Activated CD4-positive, alpha-beta T cell treated with anti-CD3 and anti-CD28 coated beads, Interleukin-2, Interleukin-4, amounts not matched to agents 100 ng/mL and 50 ng/mL, durations not matched to agents 16 hours and 8 hours (primary cell): ENCODE measurements around the gene FGFR2.
A peak's percentile ranks its signal among the peaks of the same experiment; 100 is the strongest.
"Not testable (repeated sequence)": the region's sequence is repeated elsewhere in the genome, so short reads cannot be mapped to it uniquely, and the experiment has no call there.

Experiments
- DNase-seq: peaks from one replicate; pipeline ENCODE4 v3.0.0-alpha.2; 2020; ENCODE audit warnings: low spot score

FGFR2 gene

GRCh38 chr10:121524157-121524817, 74.0 kb downstream of the FGFR2 start:
- no peak for DNase-seq

- DNase-seq = no peak
These were observed 75.4 kb downstream of the FGFR2 start for GRCh38 chr10:121522831-121523230.

DNA sequence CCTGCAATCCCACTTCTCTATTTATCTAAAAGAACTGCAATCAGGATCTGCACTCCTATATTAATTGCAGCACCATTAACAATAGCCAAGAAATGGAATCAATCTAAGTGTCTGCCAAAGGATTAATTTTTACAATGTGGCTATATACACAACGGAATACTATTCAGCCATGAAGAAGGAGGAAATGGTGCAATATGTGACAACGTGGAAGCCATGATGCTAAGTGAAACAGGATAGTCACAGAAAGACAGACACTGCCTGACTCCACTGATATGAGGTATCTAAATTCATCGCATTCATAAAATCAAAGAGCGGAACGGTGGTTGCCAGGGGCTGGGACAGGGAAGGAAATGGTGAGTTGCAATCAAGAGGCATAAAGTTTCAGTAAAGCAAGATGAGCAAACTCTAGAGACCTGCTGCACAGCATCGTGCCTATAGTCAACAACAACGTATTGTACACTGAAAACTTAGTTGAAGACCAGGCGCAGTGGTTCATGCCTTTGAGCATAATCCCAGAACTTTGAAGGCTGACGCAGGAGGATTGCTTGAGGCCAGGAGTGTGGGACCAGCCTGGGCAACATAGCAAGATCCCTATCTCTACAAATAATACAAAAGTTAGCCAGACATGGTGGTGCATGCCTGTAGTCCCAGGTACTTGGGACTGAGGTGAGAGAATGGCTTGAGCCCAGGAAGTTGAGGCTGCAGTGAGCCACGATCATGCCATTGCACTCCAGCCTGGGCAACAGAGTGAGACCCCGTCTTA, 76.3 kb downstream of the FGFR2 start:
- DNase-seq = no peak

DNA sequence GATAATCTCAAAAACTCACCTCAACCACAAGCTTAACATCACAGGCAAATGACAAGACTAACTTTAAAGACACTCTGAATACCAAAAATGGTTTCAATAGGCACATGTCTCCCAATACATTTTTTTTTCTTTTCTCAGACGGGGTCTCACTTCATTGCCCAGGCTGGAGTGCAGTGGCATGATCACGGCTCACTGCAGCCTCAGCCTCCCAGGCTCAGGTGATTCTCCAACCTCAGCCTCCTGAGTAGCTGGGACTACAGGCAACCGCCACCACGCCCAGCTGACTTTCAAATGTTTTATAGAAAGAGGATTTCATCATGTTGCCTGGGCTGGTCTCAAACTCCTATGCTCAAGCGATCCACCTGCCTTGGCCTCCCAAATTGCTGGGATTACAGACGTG, 77.7 kb downstream of the FGFR2 start:
- not testable (repeated sequence) for DNase-seq

GRCh38 chr10:121519901-121520493, 78.2 kb downstream of the FGFR2 start:
- DNase-seq = no peak

DNA sequence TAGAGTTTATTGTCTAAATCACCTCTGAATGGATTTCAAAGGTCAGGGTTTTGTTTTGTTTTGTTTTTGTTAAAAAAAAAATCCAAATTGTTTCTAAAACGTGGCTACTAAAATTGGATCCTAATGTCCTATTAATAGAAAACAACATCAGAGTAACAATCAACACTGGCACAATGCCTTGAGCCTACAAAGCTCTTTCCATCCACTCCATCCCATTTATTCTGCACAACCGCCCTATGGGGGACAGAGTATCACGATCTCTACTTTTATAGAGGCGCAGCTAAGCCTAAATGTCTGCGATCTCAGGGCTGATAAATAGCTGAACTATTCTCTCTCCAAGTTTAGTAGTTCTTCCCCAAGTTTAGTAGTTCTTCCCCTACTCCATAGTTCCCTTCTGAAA, 78.8 kb downstream of the FGFR2 start:
- no peak for DNase-seq

DNA sequence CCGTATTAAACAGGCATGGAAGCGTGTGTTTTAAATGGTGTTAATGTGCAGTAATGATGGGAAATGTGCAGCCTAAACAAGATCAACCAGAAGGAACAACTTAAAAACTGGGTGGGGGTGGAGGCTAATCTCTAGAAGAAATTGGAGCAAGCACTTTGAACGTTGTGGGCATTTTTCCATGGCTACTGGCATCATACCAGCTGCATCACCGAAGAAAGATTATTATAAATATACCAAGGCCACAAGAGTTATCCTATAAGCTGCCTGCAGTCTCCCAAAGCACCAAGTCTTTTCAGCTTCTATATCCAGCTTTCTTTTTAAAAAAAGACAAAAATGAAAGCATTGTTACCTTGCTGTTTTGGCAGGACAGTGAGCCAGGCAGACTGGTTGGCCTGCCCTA, 79.9 kb downstream of the FGFR2 start:
- DNase-seq = no peak

DNA sequence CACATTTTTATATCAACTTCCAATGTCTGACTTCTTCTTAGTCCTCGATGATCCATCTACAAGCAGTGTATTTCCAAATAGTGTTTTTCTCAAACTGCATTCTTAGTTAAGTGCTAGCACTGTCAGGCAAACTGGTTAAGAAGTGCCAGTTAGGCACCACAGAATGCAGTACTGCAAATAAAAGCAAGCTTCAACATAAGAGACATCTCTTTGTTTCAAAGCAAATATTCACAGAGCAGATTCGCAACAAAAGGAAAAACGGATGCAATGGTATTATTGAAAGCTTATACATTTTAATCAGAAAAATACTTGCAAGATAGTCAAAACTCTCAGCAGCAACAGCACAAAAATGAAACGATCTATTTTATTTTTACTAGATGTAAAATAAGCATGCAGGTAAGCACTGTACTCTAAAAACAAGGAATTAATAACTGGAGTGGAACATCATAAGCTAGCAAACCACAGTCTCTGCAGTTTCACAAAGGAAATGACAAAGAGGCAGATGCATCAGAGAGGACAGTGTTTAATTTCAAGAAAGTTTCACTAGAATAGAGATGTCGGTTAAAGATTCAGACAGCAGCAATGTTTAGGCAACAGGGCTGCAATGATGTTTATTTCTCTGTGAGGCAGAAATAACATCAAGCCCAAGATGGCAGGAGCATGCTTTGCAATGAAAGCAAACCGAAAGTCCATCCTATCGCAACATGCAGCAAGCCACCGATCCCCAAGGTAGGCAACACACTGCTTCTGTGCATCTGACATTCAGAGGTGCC, 82.0 kb downstream of the FGFR2 start:
- peak; percentile 42 for DNase-seq

DNA sequence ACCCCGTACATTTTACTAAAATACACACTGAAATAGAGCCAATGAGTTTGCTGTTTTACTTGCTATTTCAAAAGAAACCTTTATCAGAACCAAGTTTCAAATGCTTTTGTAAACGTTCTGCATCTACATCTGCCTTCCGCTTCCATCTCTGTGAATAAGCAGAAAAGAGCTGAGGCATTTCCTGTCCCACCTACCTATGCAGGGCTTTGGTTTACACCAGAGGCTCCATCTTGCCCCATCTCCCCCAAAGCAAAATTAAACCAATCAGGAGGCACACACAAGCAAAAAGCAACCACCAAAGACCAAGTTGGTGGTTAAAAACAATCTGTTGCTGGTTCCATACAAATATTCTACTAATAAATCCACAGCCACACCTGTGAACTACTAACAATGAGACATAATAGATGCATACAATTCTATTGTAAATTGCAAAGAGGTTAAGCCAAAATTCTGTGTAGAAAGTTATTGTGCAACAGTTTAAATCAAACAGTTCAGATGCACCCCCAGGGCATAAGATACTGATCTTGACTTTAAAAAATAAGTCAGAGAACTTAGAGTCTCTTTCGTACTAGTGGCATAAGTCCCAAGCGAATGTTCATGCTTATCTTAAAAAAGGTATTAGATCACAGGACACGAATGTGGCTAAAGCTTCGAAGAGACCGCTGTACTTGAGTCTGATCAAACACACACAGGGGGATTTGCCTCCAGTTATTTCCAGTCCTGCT, 83.9 kb downstream of the FGFR2 start:
- no peak for DNase-seq

DNA sequence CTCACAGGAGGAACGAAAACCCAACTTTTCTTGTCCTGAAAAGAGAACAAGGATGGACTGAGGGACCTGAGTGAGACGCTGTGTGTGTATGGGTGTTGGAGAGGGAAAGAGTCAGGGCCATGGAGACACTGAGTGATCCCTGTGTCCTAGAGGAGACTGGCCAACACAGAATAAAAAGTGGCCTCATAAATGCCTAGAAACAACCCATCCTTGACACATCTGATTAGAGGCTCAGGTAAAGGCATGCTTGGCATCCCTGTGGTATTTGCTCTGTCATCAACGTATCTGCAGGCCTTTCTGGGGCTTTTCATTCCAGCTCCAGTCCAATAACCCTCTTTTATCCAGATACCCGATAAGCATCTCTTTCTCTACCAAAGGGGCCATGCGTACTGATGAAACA, 86.3 kb downstream of the FGFR2 start:
- DNase-seq = no peak

DNA sequence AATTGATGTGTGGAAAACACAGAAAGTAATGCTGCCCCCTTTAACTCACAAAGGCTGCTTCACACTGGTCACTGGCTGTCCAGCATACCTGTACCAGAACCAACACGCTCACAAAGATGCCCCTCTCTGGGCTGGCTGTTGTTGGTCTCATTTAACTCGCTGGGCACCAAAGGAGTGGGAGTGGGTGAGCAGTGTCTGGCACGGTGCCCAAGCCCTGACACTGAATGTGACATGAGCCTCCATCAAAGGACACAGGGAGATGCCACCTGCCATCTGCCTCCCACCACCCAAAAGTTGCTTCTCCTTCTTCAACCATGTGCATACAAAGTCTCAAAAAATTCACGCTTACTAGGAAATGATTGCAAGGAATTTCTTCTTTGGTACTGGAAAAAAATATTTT, 86.8 kb downstream of the FGFR2 start:
- DNase-seq = no peak

GRCh38 chr10:121510201-121510771, 88.0 kb downstream of the FGFR2 start:
- no peak for DNase-seq

GRCh38 chr10:121509796-121510195, 88.4 kb downstream of the FGFR2 start:
- no peak for DNase-seq

- DNase-seq = no peak
These were observed 89.1 kb downstream of the FGFR2 start for GRCh38 chr10:121509112-121509511.

- no peak for DNase-seq
These were observed 94.6 kb downstream of the FGFR2 start for GRCh38 chr10:121503587-121504051.

DNA sequence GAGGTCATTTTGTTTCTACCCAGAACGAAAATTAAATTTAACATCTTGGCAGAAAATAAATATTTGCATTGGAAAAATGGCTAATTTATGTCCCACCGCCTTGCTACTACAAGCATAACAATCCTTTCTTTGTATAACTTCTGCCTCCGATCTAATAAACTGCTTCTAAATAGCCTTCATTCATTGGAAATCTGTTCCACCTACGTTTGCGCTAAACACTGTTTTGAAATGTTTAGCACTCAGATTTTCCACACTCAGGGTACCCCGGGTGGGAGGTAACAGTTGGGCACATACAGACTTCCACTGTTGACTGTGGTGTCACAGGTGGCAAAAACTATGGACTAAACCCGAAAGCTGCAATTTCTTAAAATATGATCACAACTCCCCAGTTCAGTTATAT, 96.4 kb downstream of the FGFR2 start:
- no peak for DNase-seq

- no peak for DNase-seq
These were observed 97.4 kb downstream of the FGFR2 start for GRCh38 chr10:121500701-121501332.

GRCh38 chr10:121497513-121498470, 100.5 kb downstream of the FGFR2 start:
- DNase-seq = no peak

DNA sequence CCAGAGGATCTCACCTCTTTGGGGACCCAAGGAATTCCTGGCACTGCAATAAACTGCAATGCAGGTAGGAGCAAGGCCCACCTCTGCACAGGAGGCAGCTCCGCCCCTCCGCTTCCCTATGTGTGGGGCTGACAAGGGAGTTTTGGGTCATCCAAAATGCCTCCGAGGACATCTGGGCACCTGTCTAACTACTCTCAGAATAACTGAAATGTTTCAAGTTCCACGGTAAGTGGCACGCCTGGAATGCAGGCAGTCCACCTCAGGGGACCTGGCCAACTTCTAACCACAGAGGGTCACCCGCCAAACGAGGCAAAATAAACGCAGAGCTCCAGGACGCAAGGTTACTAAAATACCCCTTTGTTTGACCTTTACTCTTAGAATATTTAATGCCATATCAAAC, 102.5 kb downstream of the FGFR2 start:
- no peak for DNase-seq

DNA sequence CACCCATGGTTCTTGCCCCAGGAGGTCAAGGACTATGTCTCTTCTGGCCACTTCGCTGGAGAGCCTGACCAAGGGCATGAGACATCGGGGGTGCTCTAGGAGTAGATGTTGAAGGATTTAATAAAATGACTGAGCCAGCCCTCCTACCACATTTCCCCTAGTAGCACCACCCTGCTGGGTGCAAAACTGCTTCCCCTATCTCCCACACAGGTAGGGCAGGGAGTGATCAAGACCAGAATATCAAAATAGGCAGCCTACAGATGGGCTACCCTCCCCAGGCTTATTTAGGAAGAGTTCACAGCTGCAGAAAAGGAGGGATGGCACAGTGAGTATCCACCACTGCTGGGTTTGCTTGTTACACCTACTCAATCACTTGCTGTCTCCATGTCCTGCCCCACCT, 103.9 kb downstream of the FGFR2 start:
- DNase-seq = no peak
